ENCODE measurements around the gene PRPF18.

The PRPF18 gene

DNA sequence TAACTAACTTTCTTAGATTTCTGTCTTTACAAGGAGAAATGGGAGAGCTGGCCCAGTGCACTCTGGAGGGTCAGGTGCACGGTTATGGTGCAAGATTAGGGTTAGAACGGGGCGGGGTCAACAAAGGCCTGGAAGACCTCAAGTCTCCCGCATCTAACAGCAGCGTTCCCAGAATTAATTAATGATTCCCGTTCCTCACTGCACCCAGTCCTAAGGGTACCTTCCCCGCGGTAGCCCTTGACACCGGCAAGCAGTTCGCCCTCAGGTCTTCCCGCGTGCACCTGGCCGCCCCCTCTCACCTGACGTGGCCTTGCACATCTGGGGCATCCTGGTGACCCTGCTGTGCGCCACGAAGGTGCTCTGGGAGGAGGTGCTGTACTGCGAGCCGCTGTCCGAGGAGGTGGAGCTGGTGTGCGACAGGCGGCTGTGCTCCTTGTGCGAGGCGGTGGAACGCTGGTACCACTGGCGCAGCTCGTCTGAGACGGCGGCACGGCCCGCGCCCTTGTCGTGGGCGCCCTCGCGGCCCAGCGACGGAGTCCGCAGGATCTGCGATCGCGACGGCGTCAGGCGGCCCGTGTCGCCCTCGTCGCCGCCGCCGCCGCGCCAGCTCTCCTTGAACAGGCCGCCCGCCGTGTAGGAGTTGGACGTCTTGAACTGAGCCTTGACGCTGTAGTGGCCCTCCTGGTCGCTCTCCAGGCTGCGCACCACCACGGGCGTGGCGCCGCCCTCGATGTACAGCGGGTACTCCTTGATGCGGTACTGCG, 69.8 kb downstream of the PRPF18 start:
- DNase-seq (ENCODE audit: low read depth): no peak
- TF ChIP-seq, protein P1, sequence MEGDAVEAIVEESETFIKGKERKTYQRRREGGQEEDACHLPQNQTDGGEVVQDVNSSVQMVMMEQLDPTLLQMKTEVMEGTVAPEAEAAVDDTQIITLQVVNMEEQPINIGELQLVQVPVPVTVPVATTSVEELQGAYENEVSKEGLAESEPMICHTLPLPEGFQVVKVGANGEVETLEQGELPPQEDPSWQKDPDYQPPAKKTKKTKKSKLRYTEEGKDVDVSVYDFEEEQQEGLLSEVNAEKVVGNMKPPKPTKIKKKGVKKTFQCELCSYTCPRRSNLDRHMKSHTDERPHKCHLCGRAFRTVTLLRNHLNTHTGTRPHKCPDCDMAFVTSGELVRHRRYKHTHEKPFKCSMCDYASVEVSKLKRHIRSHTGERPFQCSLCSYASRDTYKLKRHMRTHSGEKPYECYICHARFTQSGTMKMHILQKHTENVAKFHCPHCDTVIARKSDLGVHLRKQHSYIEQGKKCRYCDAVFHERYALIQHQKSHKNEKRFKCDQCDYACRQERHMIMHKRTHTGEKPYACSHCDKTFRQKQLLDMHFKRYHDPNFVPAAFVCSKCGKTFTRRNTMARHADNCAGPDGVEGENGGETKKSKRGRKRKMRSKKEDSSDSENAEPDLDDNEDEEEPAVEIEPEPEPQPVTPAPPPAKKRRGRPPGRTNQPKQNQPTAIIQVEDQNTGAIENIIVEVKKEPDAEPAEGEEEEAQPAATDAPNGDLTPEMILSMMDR (IDR thresholded peaks at IDR 0.05; ENCODE audit: insufficient read depth, low read depth, low read length, missing control alignments): no peak
- no peak overlapping the region for H3K4me3 ChIP-seq (ENCODE audit: low read depth, low read length)

GRCh38 chr10:13657101-13657680, 70.4 kb downstream of the PRPF18 start:
- TF ChIP-seq, protein P1 (IDR thresholded peaks at IDR 0.05; ENCODE audit: insufficient read depth, low read depth, low read length, missing control alignments): no peak
- DNase-seq (ENCODE audit: low read depth): no peak
- no peak overlapping the region for H3K4me3 ChIP-seq (ENCODE audit: low read depth, low read length)

GRCh38 chr10:13658264-13658663, 71.5 kb downstream of the PRPF18 start:
- H3K4me3 ChIP-seq (ENCODE audit: low read depth, low read length): no peak overlapping the region
- DNase-seq (ENCODE audit: low read depth): no peak
- TF ChIP-seq, protein P1 (IDR thresholded peaks at IDR 0.05; ENCODE audit: insufficient read depth, low read depth, low read length, missing control alignments): no peak

DNA sequence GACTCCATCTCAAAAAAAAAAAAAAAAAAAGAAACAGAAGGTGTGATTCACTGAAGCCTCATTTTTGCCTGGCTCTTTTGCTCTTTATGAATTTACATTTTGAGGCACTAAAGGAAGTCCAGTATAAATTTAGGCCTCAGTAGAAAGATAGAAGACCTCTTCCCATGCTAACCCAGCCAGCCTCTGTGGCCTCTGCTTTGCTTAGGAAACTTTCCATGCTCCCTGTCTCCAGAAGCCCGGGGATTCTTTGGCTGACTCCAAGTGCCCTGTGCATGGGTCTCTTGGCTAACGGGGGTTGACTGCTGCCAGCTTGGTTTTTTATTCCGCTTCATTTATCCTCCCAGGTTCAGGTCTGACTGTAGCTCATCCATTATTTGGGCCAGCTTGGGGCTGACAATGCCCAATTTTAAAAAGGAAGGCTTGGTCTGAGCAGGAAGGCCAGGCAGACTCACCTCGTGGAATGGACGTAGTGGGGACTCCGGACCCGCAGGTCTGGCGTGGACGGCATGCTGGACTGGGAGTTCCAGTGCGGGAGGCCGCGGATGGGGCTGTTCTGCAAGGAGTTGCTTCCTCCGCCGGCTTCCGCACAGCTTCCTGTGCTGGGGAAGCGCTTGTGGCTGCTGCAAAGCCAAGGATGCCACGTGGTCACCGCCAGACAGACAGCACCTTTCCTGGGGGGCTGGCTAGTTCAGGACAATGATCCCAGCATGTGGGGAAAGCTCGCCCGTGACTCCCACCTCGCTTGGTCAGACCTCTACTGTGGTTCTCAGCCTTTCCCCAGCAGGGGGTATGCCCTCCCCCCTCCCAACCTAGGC, 72.3 kb downstream of the PRPF18 start:
- peak overlapping the region; percentile 33 for H3K4me3 ChIP-seq (ENCODE audit: low read depth, low read length)
- DNase-seq (ENCODE audit: low read depth): peak; percentile 64
- TF ChIP-seq, protein P1 (IDR thresholded peaks at IDR 0.05; ENCODE audit: insufficient read depth, low read depth, low read length, missing control alignments): no peak

DNA sequence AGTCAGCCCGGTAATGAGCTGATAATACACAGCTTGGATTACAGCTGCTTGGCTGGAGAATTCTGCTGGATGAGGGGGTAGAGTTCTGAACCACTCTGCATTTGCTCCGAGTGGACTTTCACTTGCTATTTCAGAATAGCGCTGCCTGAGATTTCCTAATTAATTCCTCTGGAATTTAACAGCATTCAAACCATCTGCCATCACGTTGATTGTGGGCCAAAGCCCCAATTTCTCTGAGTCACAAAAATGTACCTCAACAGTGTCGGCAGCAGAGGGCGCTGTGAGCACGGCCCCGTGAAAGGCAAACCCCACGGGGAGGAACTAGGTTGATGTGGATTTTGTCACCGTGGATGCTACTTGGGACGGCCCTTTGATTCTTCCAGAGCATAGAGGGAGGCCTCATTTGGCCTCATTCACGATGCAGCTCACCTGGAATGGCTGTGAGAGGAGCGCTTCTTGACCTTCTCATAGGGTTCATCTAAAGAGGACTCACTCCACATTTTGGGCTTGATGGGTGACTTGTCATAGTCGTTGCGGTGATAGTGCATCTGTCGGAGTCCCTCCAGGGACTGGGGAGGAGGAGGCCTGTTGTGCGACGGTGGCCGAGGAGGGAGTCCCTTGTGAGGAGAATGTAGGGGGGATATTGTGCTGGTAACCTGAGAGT, 73.3 kb downstream of the PRPF18 start:
- TF ChIP-seq, protein P1 (IDR thresholded peaks at IDR 0.05; ENCODE audit: insufficient read depth, low read depth, low read length, missing control alignments): peak; percentile 80
- peak; percentile 77 for DNase-seq (ENCODE audit: low read depth)
- peak overlapping the region; percentile 33 for H3K4me3 ChIP-seq (ENCODE audit: low read depth, low read length)

DNA sequence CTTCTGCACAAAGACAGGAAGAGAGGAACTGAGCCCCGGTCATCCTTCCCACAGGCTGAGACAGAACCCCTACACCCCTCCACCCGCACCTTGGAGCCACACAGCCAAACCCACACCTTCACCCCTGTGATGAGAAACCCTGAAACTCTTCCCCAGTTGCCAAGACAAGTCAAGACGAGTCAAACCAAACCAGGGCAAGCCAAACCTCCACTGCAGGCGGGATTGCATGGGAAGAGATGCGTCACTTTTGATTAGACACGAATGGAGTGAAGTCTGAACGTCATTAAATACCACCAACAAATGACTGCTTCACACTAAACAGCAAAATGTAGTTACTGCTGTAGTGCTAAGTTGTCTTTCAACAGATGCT, 73.8 kb downstream of the PRPF18 start:
- DNase-seq (ENCODE audit: low read depth): peak; percentile 16
- TF ChIP-seq, protein P1 (IDR thresholded peaks at IDR 0.05; ENCODE audit: insufficient read depth, low read depth, low read length, missing control alignments): no peak
- H3K4me3 ChIP-seq (ENCODE audit: low read depth, low read length): no peak overlapping the region
